ENCODE data around the gene PRR9.

- TF ChIP-seq CTCF (IDR thresholded peaks at IDR 0.05) (no peak), POLR2A (IDR thresholded peaks at IDR 0.05) (no peak)
These were observed 22.9 kb upstream of the PRR9 start for GRCh38 chr1:153194331-153195050.

Measured in esophagus squamous epithelium (tissue), 4 donors.